Subcutaneous adipose tissue (tissue), 4 donors: ENCODE measurements around the gene AUTS2. TPM values are rescaled to one million over a fixed set of nuclear protein-coding genes. Genes with fewer than 3 reads are reported as not detected.

Experiments
- CTCF ChIP-seq: fragments of 450-650 bp; IDR thresholded peaks from one replicate; pipeline ENCODE4 v1.5.1; 2016; ENCODE audit warnings: low read depth, mild to moderate bottlenecking, control low read depth, antibody characterized with exemption, moderate library complexity
- total RNA-seq, 4 donors: library from RNA; depleted of rRNA; stranded (reverse); fragments of >200 nt; gene quantifications; one replicate each; pipeline ENCODE4 v1.1.0, GENCODE V29; 2016

AUTS2 gene
- total RNA-seq, 4 donors from 2014 or later, result 22.4 to 46.9 (median 27.4) TPM

- no peak for TF ChIP-seq CTCF
Observed at GRCh38 chr7:70479153-70480021, 881.1 kb downstream of the AUTS2 start.

- TF ChIP-seq CTCF, result no peak
Observed at GRCh38 chr7:70480927-70481569, 882.8 kb downstream of the AUTS2 start.

DNA sequence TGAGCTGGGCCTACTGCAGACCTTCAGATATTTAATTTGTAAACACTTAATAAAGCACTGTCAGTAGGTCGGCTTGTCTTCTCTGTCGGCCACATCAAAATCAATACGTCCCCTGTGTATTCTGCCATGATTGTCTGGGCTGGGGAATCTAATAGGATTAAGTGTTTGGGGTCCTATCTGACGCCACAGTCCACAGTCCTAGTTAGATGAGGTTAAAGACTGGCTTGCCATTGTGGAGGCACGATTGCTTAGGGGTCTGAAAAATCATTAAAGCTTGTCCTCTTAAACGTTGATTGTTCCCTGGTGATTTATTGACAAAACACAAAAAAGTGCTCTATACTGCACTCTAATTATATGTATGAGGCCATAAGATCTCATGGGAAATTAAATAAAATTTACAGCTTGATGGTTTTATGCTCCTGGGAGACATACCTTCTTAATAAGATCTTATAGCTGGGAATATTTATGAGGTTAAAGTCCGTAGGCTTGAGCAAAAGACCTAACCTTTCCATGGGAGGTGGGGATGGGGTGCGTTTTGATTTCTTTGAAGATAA is 883.4 kb downstream of the AUTS2 start:
- TF ChIP-seq CTCF, result no peak

DNA sequence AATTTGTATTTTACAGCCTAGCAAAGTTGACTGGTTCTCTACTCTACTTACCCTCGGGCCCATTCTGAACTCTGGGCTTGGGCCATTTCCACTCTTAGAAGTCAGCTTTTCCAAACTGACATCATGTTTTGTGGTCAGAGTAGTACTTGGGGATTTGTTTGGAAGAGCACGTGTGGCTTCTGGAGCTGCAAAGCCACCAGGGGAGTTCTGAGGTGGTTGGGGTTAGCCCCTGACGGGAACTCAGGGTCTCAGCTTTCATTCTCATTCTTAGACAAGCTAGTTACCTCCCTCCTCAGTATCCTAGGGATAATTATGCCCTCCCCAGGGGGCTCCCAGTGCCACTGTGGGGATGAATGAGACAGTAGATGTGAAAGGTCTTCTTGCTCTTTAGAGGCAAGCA is 886.0 kb downstream of the AUTS2 start:
- no peak for TF ChIP-seq CTCF

DNA sequence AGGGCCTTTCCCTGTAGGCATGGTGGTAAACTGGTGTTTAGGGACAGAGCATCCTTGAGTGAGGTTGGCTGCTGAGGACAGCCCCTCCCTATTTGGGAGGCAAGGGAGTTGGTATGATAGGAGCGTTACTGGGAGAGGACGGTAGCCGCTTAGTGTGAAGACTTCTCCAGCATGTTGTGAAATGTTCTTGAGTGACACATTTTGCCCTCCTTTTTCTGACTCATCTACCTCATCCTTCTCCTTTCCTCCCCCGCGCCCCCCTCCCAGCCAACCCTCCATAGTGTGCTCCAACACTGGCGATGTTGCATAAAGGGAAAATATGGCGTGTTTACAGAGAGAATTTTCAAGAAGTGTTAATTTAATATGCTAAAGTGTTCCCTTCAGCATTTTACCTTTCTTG is 888.7 kb downstream of the AUTS2 start:
- TF ChIP-seq CTCF, result no peak

- no peak for TF ChIP-seq CTCF
Observed at GRCh38 chr7:70487428-70487827, 889.2 kb downstream of the AUTS2 start.

GRCh38 chr7:70487886-70488285 is 889.6 kb downstream of the AUTS2 start:
- TF ChIP-seq CTCF, result no peak
